Endothelial cell of umbilical vein (primary cell): ENCODE data around the gene DPP9. TPM values are rescaled to one million over a fixed set of nuclear protein-coding genes. Genes with fewer than 3 reads are reported as not detected.

Source experiments
- BruUV-seq: library from RNA; stranded (reverse); fragments of 400-500 nt; replicated peaks from 2 replicates; lab custom pipeline; 2021; lab: Mats Ljungman, UMichigan
- CTCF ChIA-PET: fragments of 300-600, 350-600 bp; sonication (Branson Sonifier 250); formaldehyde crosslinking; loops from one replicate; lab custom pipeline; 2021; ENCODE audit warnings: antibody characterized with exemption, inconsistent platforms; lab: Charles Lee
- POLR2A ChIA-PET: fragments of 300-600, 350-600 bp; sonication (Branson Sonifier 250); formaldehyde crosslinking; loops from one replicate; lab custom pipeline; 2021; ENCODE audit warnings: antibody characterized with exemption, inconsistent platforms; lab: Charles Lee
- DNase-seq: peaks from one replicate; pipeline ENCODE4 v3.0.0-alpha.2; 2011; ENCODE audit warnings: low read depth, low spot score
- FAIRE-seq: peaks from 2 replicates; lab custom pipeline; 2011; peaks lifted over from hg19 to GRCh38; lab: Jason Lieb, UNC
- H2AFZ ChIP-seq: 2 replicates; pipeline ENCODE4 v1.6.0; 2012; ENCODE audit warnings: low read depth, low read length, control low read depth, inconsistent platforms
- H3K27ac ChIP-seq: 2 replicates; pipeline ENCODE4 v1.5.1; 2011; ENCODE audit warnings: low read depth, mild to moderate bottlenecking, control low read depth, low read length, moderate library complexity; ENCODE audit not compliant: insufficient read depth
- H3K27me3 ChIP-seq, 2 experiments: 2 replicates each; pipeline versions ENCODE4 v1.6.0 to v1.6.1; 2011; ENCODE audit warnings: low read length in 2 of 2, mixed read lengths in 1 of 2; ENCODE audit not compliant: control insufficient read depth in 2 of 2, insufficient read depth in 2 of 2
- H3K36me3 ChIP-seq, 2 experiments: 2 replicates in 1 of 2; 3 replicates in 1 of 2; pipeline ENCODE4 v1.5.1; 2011; ENCODE audit warnings: low read length in 2 of 2, mild to moderate bottlenecking in 1 of 2, moderate library complexity in 1 of 2; ENCODE audit not compliant: control insufficient read depth in 2 of 2, insufficient read depth in 2 of 2; ENCODE audit errors: extremely low read depth in 1 of 2
- H3K4me1 ChIP-seq: 3 replicates; pipeline ENCODE4 v1.5.1; 2011; ENCODE audit warnings: mild to moderate bottlenecking, low read length; ENCODE audit not compliant: control insufficient read depth, insufficient read depth; ENCODE audit errors: extremely low read depth
- H3K4me2 ChIP-seq: 2 replicates; pipeline ENCODE4 v1.6.1; 2011; ENCODE audit warnings: low read length, control low read depth, mixed read lengths; ENCODE audit not compliant: insufficient read depth
- H3K4me3 ChIP-seq, 3 experiments: fragments of 200-600 bp in 1 of 3; sonication (generic), shearing (Covaris generic) in 1 of 3; replicated peaks in 1 of 3; 2 replicates each; pipeline ENCODE4 v1.5.1; 2011 to 2016; ENCODE audit warnings: control low read depth in 3 of 3, low read length in 3 of 3, mild to moderate bottlenecking in 2 of 3, inconsistent platforms in 1 of 3, low read depth in 1 of 3, moderate library complexity in 1 of 3; ENCODE audit not compliant: insufficient read depth in 1 of 3
- H3K79me2 ChIP-seq: 2 replicates; pipeline ENCODE4 v1.6.0; 2012; ENCODE audit warnings: low read length, inconsistent platforms; ENCODE audit not compliant: control insufficient read depth, insufficient read depth
- H3K9ac ChIP-seq: replicated peaks from 2 replicates; pipeline ENCODE3; 2011; ENCODE audit warnings: low read length, control low read depth; ENCODE audit not compliant: insufficient read depth; ENCODE audit errors: extremely low read depth
- H3K9me1 ChIP-seq: replicated peaks from 3 replicates; pipeline ENCODE4 v1.6.0; 2011; ENCODE audit warnings: mild to moderate bottlenecking, low read length; ENCODE audit not compliant: control insufficient read depth, insufficient read depth; ENCODE audit errors: extremely low read depth
- H3K9me3 ChIP-seq: replicated peaks from 2 replicates; pipeline ENCODE4 v1.5.1; 2012; ENCODE audit warnings: low read length, inconsistent platforms; ENCODE audit not compliant: control insufficient read depth, insufficient read depth
- H4K20me1 ChIP-seq: replicated peaks from 2 replicates; pipeline ENCODE3; 2011; ENCODE audit warnings: mild to moderate bottlenecking, low read length; ENCODE audit not compliant: control insufficient read depth, insufficient read depth; ENCODE audit errors: extremely low read depth
- EZH2 ChIP-seq: IDR thresholded peaks from 2 replicates; pipeline ENCODE4 v1.6.1; 2012; ENCODE audit warnings: borderline replicate concordance, low read depth, mild to moderate bottlenecking, moderate library complexity, low read length, inconsistent platforms; ENCODE audit not compliant: severe bottlenecking
- FOS ChIP-seq: IDR thresholded peaks from 2 replicates; pipeline ENCODE4 v1.6.1; 2011; ENCODE audit warnings: mild to moderate bottlenecking, low read length, moderate library complexity, borderline replicate concordance; ENCODE audit not compliant: insufficient read depth
- GATA2 ChIP-seq: IDR thresholded peaks from 2 replicates; pipeline ENCODE4 v1.7.0; 2011; ENCODE audit warnings: low read depth, mild to moderate bottlenecking, moderate library complexity, mixed read lengths, low read length; ENCODE audit not compliant: insufficient read length, insufficient read depth
- JUN ChIP-seq: IDR thresholded peaks from 2 replicates; pipeline ENCODE4 v1.6.1; 2011; ENCODE audit warnings: borderline replicate concordance, low read depth; ENCODE audit not compliant: insufficient read length, insufficient read depth
- MAX ChIP-seq: IDR thresholded peaks from 2 replicates; pipeline ENCODE4 v1.6.1; 2011; ENCODE audit not compliant: insufficient read depth, insufficient read length
- MYC ChIP-seq: IDR thresholded peaks from one replicate; pipeline ENCODE4 v1.6.1; 2011; ENCODE audit warnings: mild to moderate bottlenecking, low read depth, low read length
- POLR2A ChIP-seq: IDR thresholded peaks from 2 replicates; pipeline ENCODE4 v1.6.1; 2012; ENCODE audit warnings: low read depth, mild to moderate bottlenecking, control low read depth, low read length
- POLR2AphosphoS5 ChIP-seq: IDR thresholded peaks from 2 replicates; pipeline ENCODE4 v1.6.1; 2012; ENCODE audit warnings: low read depth, mild to moderate bottlenecking, control low read depth, low read length, moderate library complexity; ENCODE audit not compliant: insufficient read depth
- dilution Hi-C: fragments of 300-500 bp; cut with MboI; formaldehyde crosslinking; loops from one replicate; pipeline ENCODE4 v1.15.0; 2019; ENCODE audit warnings: low sequenced_read_pairs; ENCODE audit not compliant: extremely low pct_ligation_motif_present
- intact Hi-C: fragments of 100-400 bp; cut with micrococcal nuclease; formaldehyde crosslinking; loops from one replicate; pipeline ENCODE4 v1.10.0; 2022
- polyA plus RNA-seq, 4 experiments: library from polyadenylated mRNA; depleted of rRNA in 3 of 4; stranded (reverse) in 3 of 4; unstranded in 1 of 4; fragments of >200 nt; gene quantifications; 2 replicates each; pipeline versions ENCODE4 v1.2.1 to v1.2.3, GENCODE V29; 2011 to 2012; ENCODE audit warnings: missing spikeins in 1 of 4
- total RNA-seq: library from RNA; stranded (reverse); gene quantifications from 2 replicates; pipeline ENCODE4 v1.2.3, GENCODE V29; 2021

Gene DPP9
- total and polyA plus RNA-seq, 2 donors (not counting 3 experiments of a cell fraction or from before 2014, with no cell fraction given), result 31.5 to 98.0 TPM

- Histone ChIP-seq H3K27me3 (no peaks in the 10 kb centered on the region), H3K9me1 (no peaks in the 10 kb centered on the region), H4K20me1 (no peaks in the 10 kb centered on the region), H3K36me3 (peaks cover 10 to 45% of the 10 kb centered on the region in 2 experiments), H3K9ac (no peak overlapping the region), H3K79me2 (peaks cover 42% of the 10 kb centered on the region), H3K4me2 (no peak overlapping the region), H3K27ac (no peak overlapping the region), H3K4me3 (no peak overlapping the region), H2AFZ (no peak overlapping the region), H3K4me1 (peaks cover 5% of the 10 kb centered on the region), H3K9me3 (no peaks in the 10 kb centered on the region)
- dilution Hi-C loops (no loop called here), intact Hi-C loops (loop anchor here (5.0 kb wide), 1 partner anchor 303 kb away; the partner anchor contains the start of gene KDM4B)
- POLR2A ChIA-PET, result no interaction called here
- BruUV-seq, result no TSS peak
- CTCF ChIA-PET, result interaction anchor here (1.1 kb wide), 1 partner anchor 28 kb away, joined by 3 read pairs; no protein-coding TSS in a partner anchor
- DNase-seq, result no peak
- FAIRE-seq, result no peak
- TF ChIP-seq MYC, result no peak
These were observed 59.0 kb downstream of the DPP9 start for GRCh38 chr19:4664642-4665041.

GRCh38 chr19:4662812-4663211 lies 60.8 kb downstream of the DPP9 start:
- Histone ChIP-seq H3K4me1 (no peaks in the 10 kb centered on the region), H3K9me1 (no peaks in the 10 kb centered on the region), H3K9me3 (no peaks in the 10 kb centered on the region), H3K27me3 (no peaks in the 10 kb centered on the region), H3K4me3 (no peak overlapping the region), H3K36me3 (peaks cover 10 to 47% of the 10 kb centered on the region in 2 experiments), H3K9ac (no peak overlapping the region), H3K79me2 (peaks cover 25% of the 10 kb centered on the region), H3K4me2 (no peak overlapping the region), H3K27ac (no peak overlapping the region), H2AFZ (no peak overlapping the region), H4K20me1 (no peaks in the 10 kb centered on the region)
- no peak for FAIRE-seq
- ChIA-PET POLR2A (no interaction called here), CTCF (no interaction called here)
- BruUV-seq, result no TSS peak
- dilution Hi-C loops, result no loop called here
- no peak for TF ChIP-seq POLR2AphosphoS5
- no peak for TF ChIP-seq POLR2A
- TF ChIP-seq EZH2, result no peak
- no peak for TF ChIP-seq FOS
- TF ChIP-seq GATA2, result no peak
- no peak for TF ChIP-seq JUN
- TF ChIP-seq MYC, result no peak
- TF ChIP-seq MAX, result no peak
- DNase-seq, result no peak
- intact Hi-C loops, result no loop called here
